Smooth muscle cell (in vitro differentiated cells): ENCODE measurements around the gene PNRC1. TPM values are rescaled to one million over a fixed set of nuclear protein-coding genes. Genes with fewer than 3 reads are reported as not detected.

Experiments
- DNase-seq: peaks from one replicate; lab custom pipeline; 2025; ENCODE audit not compliant: unreplicated experiment; lab: John Stamatoyannopoulos, UW
- H2AFZ ChIP-seq: fragments of 200-600 bp; sonication (generic); 2 replicates; pipeline ENCODE4 v1.6.0; 2016; ENCODE audit warnings: antibody characterized with exemption, low read depth, mild to moderate bottlenecking
- H3F3A ChIP-seq: fragments of 200-600 bp; sonication (generic); 2 replicates; pipeline ENCODE4 v1.6.0; 2017; ENCODE audit warnings: antibody characterized with exemption, low read depth
- H3K27ac ChIP-seq: fragments of 200-600 bp; sonication (generic); 2 replicates; pipeline ENCODE4 v1.5.1; 2016; ENCODE audit warnings: low read depth, mild to moderate bottlenecking
- H3K27me3 ChIP-seq: fragments of 200-600 bp; sonication (generic); 2 replicates; pipeline ENCODE4 v1.6.1; 2016; ENCODE audit warnings: low read depth, mild to moderate bottlenecking
- H3K36me3 ChIP-seq: fragments of 200-600 bp; sonication (generic); 2 replicates; pipeline ENCODE4 v1.5.1; 2016; ENCODE audit warnings: low read depth
- H3K4me1 ChIP-seq: fragments of 200-600 bp; sonication (generic); 2 replicates; pipeline ENCODE4 v1.5.1; 2016; ENCODE audit warnings: low read depth
- H3K4me2 ChIP-seq: fragments of 200-600 bp; sonication (generic); 2 replicates; pipeline ENCODE4 v1.6.0; 2016; ENCODE audit warnings: mild to moderate bottlenecking
- H3K4me3 ChIP-seq: fragments of 200-600 bp; sonication (generic); 2 replicates; pipeline ENCODE4 v1.5.1; 2016; ENCODE audit warnings: mild to moderate bottlenecking
- H3K79me2 ChIP-seq: fragments of 200-600 bp; sonication (generic); 2 replicates; pipeline ENCODE4 v1.6.0; 2016; ENCODE audit warnings: low read depth, mild to moderate bottlenecking
- H3K9ac ChIP-seq: fragments of 200-600 bp; sonication (generic); 2 replicates; pipeline ENCODE4 v1.6.0; 2016; ENCODE audit warnings: low read depth
- H3K9me3 ChIP-seq: fragments of 200-600 bp; sonication (generic); replicated peaks from 2 replicates; pipeline ENCODE4 v1.5.1; 2016; ENCODE audit warnings: low read depth
- H4K20me1 ChIP-seq: fragments of 200-600 bp; sonication (generic); 2 replicates; pipeline ENCODE4 v1.6.0; 2016; ENCODE audit warnings: low read depth
- CTCF ChIP-seq: fragments of 200-600 bp; sonication (generic); IDR thresholded peaks from 2 replicates; pipeline ENCODE4 v1.5.1; 2017; ENCODE audit warnings: borderline replicate concordance, mild to moderate bottlenecking, antibody characterized with exemption; ENCODE audit not compliant: insufficient read depth, poor library complexity, severe bottlenecking
- WGBS: methylation state at CpG from one replicate; pipeline ENCODE4 v1.1.7; 2016; ENCODE audit warnings: low lambda C conversion rate; 5-methylcytosine and 5-hydroxymethylcytosine counted together
- polyA plus RNA-seq: library from polyadenylated mRNA; unstranded; fragments of >200 nt; fragmentation: Nextera tagmentation; extraction: Ambion mirVana; gene quantifications from 2 replicates; pipeline ENCODE4 v1.2.1, GENCODE V29; 2016
- total RNA-seq: library from RNA; depleted of rRNA; stranded (reverse); fragments of >200 nt; gene quantifications from 2 replicates; pipeline ENCODE4 v1.2.3, GENCODE V29; 2014

PNRC1 gene
- total and polyA plus RNA-seq, 2 experiments from 2014 or later: 188 to 198 TPM

DNA sequence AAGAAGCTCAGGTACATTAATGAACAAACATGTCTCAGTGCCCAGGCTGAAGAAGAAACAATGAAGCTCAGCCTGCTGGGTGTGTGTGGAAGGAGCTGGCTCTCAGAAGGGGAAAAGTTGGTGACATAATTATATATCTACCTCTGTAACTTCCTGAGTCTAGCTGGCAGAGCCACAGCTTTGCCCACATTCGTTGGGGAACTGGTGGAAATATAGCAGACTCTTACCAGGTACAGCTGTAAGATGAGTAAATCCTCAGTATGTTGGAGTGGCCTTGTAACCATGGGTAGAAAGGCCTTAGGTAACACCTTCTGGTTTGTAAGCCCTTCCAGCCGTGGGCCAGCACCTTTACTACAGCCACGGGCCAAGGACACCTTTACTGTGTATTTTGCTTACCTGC lies 29.9 kb upstream of the PNRC1 start:
- Histone ChIP-seq H3K36me3 (no peaks in the 10 kb centered on the region), H3K79me2 (no peaks in the 10 kb centered on the region), H3F3A (no peaks in the 10 kb centered on the region), H3K4me1 (no peaks in the 10 kb centered on the region), H3K4me3 (no peak overlapping the region), H3K27me3 (no peaks in the 10 kb centered on the region), H3K9ac (no peak overlapping the region), H2AFZ (peak overlapping the region; percentile 41), H3K4me2 (no peak overlapping the region), H3K9me3 (no peaks in the 10 kb centered on the region), H3K27ac (no peak overlapping the region), H4K20me1 (no peaks in the 10 kb centered on the region)
- DNase-seq: no peak
- no peak for TF ChIP-seq CTCF
- 86% methylated on average over 3 of the region's 3 CpGs for WGBS

GRCh38 chr6:89051676-89052075 lies 28.9 kb upstream of the PNRC1 start:
- Histone ChIP-seq H3K4me2 (no peak overlapping the region), H3K36me3 (no peaks in the 10 kb centered on the region), H3K4me3 (no peak overlapping the region), H3K27ac (no peak overlapping the region), H2AFZ (no peak overlapping the region), H3K79me2 (no peaks in the 10 kb centered on the region), H4K20me1 (no peaks in the 10 kb centered on the region), H3K9me3 (no peaks in the 10 kb centered on the region), H3K27me3 (no peaks in the 10 kb centered on the region), H3K9ac (no peak overlapping the region), H3K4me1 (no peaks in the 10 kb centered on the region), H3F3A (no peaks in the 10 kb centered on the region)
- WGBS: 93% methylated on average over 3 of the region's 3 CpGs
- no peak for TF ChIP-seq CTCF
- DNase-seq: no peak

- Histone ChIP-seq H3F3A (no peaks in the 10 kb centered on the region), H4K20me1 (no peaks in the 10 kb centered on the region), H3K27me3 (no peaks in the 10 kb centered on the region), H3K79me2 (no peaks in the 10 kb centered on the region), H3K9me3 (no peaks in the 10 kb centered on the region), H3K4me3 (no peak overlapping the region), H3K9ac (no peak overlapping the region), H3K4me1 (no peaks in the 10 kb centered on the region), H3K36me3 (no peaks in the 10 kb centered on the region), H2AFZ (no peak overlapping the region), H3K27ac (no peak overlapping the region), H3K4me2 (no peak overlapping the region)
- WGBS: 93% methylated on average over 4 of the region's 4 CpGs
- DNase-seq: no peak
- TF ChIP-seq CTCF: no peak
These were observed 26.3 kb upstream of the PNRC1 start for GRCh38 chr6:89054208-89054607.

GRCh38 chr6:89057759-89058158 lies 22.8 kb upstream of the PNRC1 start:
- no peak for TF ChIP-seq CTCF
- H3K27me3 ChIP-seq: no peaks in the 10 kb centered on the region
- no peaks in the 10 kb centered on the region for H3F3A ChIP-seq
- no peak overlapping the region for H2AFZ ChIP-seq
- no peaks in the 10 kb centered on the region for H3K9me3 ChIP-seq
- WGBS: 77% methylated on average over 2 of the region's 2 CpGs
- no peaks in the 10 kb centered on the region for H3K79me2 ChIP-seq
- H3K4me3 ChIP-seq: no peak overlapping the region
- no peaks in the 10 kb centered on the region for H3K36me3 ChIP-seq
- H3K4me2 ChIP-seq: no peak overlapping the region
- no peak overlapping the region for H3K9ac ChIP-seq
- H3K27ac ChIP-seq: no peak overlapping the region
- no peak for DNase-seq
- no peaks in the 10 kb centered on the region for H3K4me1 ChIP-seq
- H4K20me1 ChIP-seq: no peaks in the 10 kb centered on the region
